HG03045 (cell line): ENCODE measurements around the gene IL6.
"Not testable (repeated sequence)": the region's sequence is repeated elsewhere in the genome, so short reads cannot be mapped to it uniquely, and the experiment has no call there.

Experiments used
- ATAC-seq: cut with Tn5 transposase; IDR thresholded peaks from one replicate; pipeline ENCODE4 v1.9.1; 2021; ENCODE audit warnings: mild to moderate bottlenecking, moderate library complexity; ENCODE audit not compliant: unreplicated experiment

Gene IL6

GRCh38 chr7:22726907-22727713, at the start of gene IL6:
IL6 (plus strand) TSS chr7:22727200; CDS start chr7:22727263, 63 bp downstream.
- no peak for ATAC-seq

- peak; percentile 40 for ATAC-seq
These were observed 49.7 kb upstream of the IL6 start for GRCh38 chr7:22677263-22677662.

GRCh38 chr7:22677680-22678079, 49.3 kb upstream of the IL6 start:
- ATAC-seq = no peak

- ATAC-seq = no peak
These were observed 46.5 kb upstream of the IL6 start for GRCh38 chr7:22680482-22680911.

- no peak for ATAC-seq
These were observed 45.7 kb upstream of the IL6 start for GRCh38 chr7:22681312-22681711.

GRCh38 chr7:22681852-22682657, 44.9 kb upstream of the IL6 start:
- ATAC-seq = no peak

- ATAC-seq = no peak
These were observed 43.6 kb upstream of the IL6 start for GRCh38 chr7:22683379-22683778.

- ATAC-seq = no peak
These were observed 40.4 kb upstream of the IL6 start for GRCh38 chr7:22686620-22687019.

GRCh38 chr7:22688084-22688483, 38.9 kb upstream of the IL6 start:
- ATAC-seq = no peak

- ATAC-seq = not testable (repeated sequence)
These were observed 38.1 kb upstream of the IL6 start for GRCh38 chr7:22688934-22689333.

GRCh38 chr7:22694597-22695207, 32.3 kb upstream of the IL6 start:
- ATAC-seq = peak; percentile 46

- ATAC-seq = no peak
These were observed 31.4 kb upstream of the IL6 start for GRCh38 chr7:22695476-22696132.

GRCh38 chr7:22696541-22697228, 30.3 kb upstream of the IL6 start:
- peak; percentile 42 for ATAC-seq

- ATAC-seq = no peak
These were observed 29.6 kb upstream of the IL6 start for GRCh38 chr7:22697322-22697859.

GRCh38 chr7:22697876-22698606, 29.0 kb upstream of the IL6 start:
- ATAC-seq = peak; percentile 63

- no peak for ATAC-seq
These were observed 28.2 kb upstream of the IL6 start for GRCh38 chr7:22698767-22699166.

- ATAC-seq = no peak
These were observed 26.4 kb upstream of the IL6 start for GRCh38 chr7:22700559-22701002.

GRCh38 chr7:22702516-22702915, 24.5 kb upstream of the IL6 start:
- no peak for ATAC-seq

GRCh38 chr7:22703107-22703855, 23.7 kb upstream of the IL6 start:
- ATAC-seq = not testable (repeated sequence)
